Trophoblast cell (in vitro differentiated cells and primary cell): ENCODE data around the gene MEG3.
"Not testable (repeated sequence)": the region's sequence is repeated elsewhere in the genome, so short reads cannot be mapped to it uniquely, and the experiment has no call there.

ENCODE experiments used
- DNase-seq, 2 donors: peaks; one replicate each; pipeline ENCODE4 v3.0.0-alpha.2; 2016
- H2AFZ ChIP-seq: 2 replicates; pipeline ENCODE4 v1.6.1; 2013; ENCODE audit warnings: low read length, moderate library complexity, mild to moderate bottlenecking; ENCODE audit not compliant: insufficient read depth, poor library complexity
- H2AK5ac ChIP-seq: 2 replicates; pipeline ENCODE4 v1.6.1; 2013; ENCODE audit warnings: mild to moderate bottlenecking, low read length
- H2BK120ac ChIP-seq: 2 replicates; pipeline ENCODE4 v1.6.1; 2013; ENCODE audit warnings: low read length, mild to moderate bottlenecking, moderate library complexity; ENCODE audit not compliant: insufficient read depth, poor library complexity
- H2BK12ac ChIP-seq: 2 replicates; pipeline ENCODE4 v1.6.1; 2013; ENCODE audit warnings: mild to moderate bottlenecking, low read length, moderate library complexity
- H2BK5ac ChIP-seq: 2 replicates; pipeline ENCODE4 v1.6.1; 2013; ENCODE audit warnings: low read length, low read depth, moderate library complexity, mild to moderate bottlenecking; ENCODE audit not compliant: poor library complexity
- H3K14ac ChIP-seq: 2 replicates; pipeline ENCODE4 v1.6.1; 2013; ENCODE audit warnings: mild to moderate bottlenecking, low read length
- H3K18ac ChIP-seq: 2 replicates; pipeline ENCODE4 v1.6.1; 2013; ENCODE audit warnings: mild to moderate bottlenecking, low read length
- H3K23ac ChIP-seq: 2 replicates; pipeline ENCODE4 v1.6.1; 2013; ENCODE audit warnings: low read length
- H3K27ac ChIP-seq: 2 replicates; pipeline ENCODE4 v1.5.1; 2013; ENCODE audit warnings: low read depth, mild to moderate bottlenecking, inconsistent platforms, low read length, moderate library complexity
- H3K27me3 ChIP-seq: 2 replicates; pipeline ENCODE4 v1.6.1; 2013; ENCODE audit warnings: inconsistent platforms, mild to moderate bottlenecking, low read length, moderate library complexity; ENCODE audit not compliant: insufficient read depth
- H3K36me3 ChIP-seq, 2 experiments: 1 replicate in 1 of 2; 2 replicates in 1 of 2; pipeline ENCODE4 v1.6.1; 2013; ENCODE audit warnings: low read length in 2 of 2, mild to moderate bottlenecking in 2 of 2, moderate library complexity in 1 of 2; ENCODE audit not compliant: insufficient read depth in 2 of 2, control insufficient read depth in 1 of 2
- H3K4ac ChIP-seq: 2 replicates; pipeline ENCODE4 v1.6.1; 2013; ENCODE audit warnings: low read depth, mild to moderate bottlenecking, low read length, moderate library complexity
- H3K4me1 ChIP-seq, 2 experiments: 1 replicate in 1 of 2; 2 replicates in 1 of 2; pipeline ENCODE4 v1.6.1; 2013; ENCODE audit warnings: low read length in 2 of 2, mild to moderate bottlenecking in 2 of 2, moderate library complexity in 1 of 2; ENCODE audit not compliant: insufficient read depth in 2 of 2, control insufficient read depth in 1 of 2
- H3K4me2 ChIP-seq: 2 replicates; pipeline ENCODE4 v1.6.1; 2013; ENCODE audit warnings: inconsistent platforms, mild to moderate bottlenecking, low read length, moderate library complexity
- H3K4me3 ChIP-seq: 2 replicates; pipeline ENCODE4 v1.5.1; 2013; ENCODE audit warnings: mild to moderate bottlenecking, low read depth, low read length, inconsistent platforms
- H3K79me1 ChIP-seq: one replicate; pipeline ENCODE4 v1.6.1; 2013; ENCODE audit warnings: low read length
- H3K79me2 ChIP-seq: 2 replicates; pipeline ENCODE4 v1.6.1; 2013; ENCODE audit warnings: low read length, mild to moderate bottlenecking; ENCODE audit not compliant: control insufficient read depth, insufficient read depth, poor library complexity
- H3K9ac ChIP-seq: 2 replicates; pipeline ENCODE4 v1.6.1; 2013; ENCODE audit warnings: mild to moderate bottlenecking, low read length
- H3K9me3 ChIP-seq: 2 replicates; pipeline ENCODE4 v1.6.1; 2013; ENCODE audit warnings: low read depth, mild to moderate bottlenecking, control low read depth, inconsistent platforms, low read length; ENCODE audit not compliant: insufficient read depth
- H4K12ac ChIP-seq: 2 replicates; pipeline ENCODE4 v1.6.1; 2013; ENCODE audit warnings: low read depth, mild to moderate bottlenecking, low read length, moderate library complexity
- H4K8ac ChIP-seq: 2 replicates; pipeline ENCODE4 v1.6.1; 2013; ENCODE audit warnings: low read depth, mild to moderate bottlenecking, low read length, moderate library complexity
- H4K91ac ChIP-seq: one replicate; pipeline ENCODE4 v1.6.1; 2013; ENCODE audit warnings: low read depth, mild to moderate bottlenecking, low read length, moderate library complexity
- WGBS: extraction: QIAGEN DNeasy Blood & Tissue Kit; methylation state at CpG from one replicate; pipeline ENCODE4 v1.1.7; 2013; ENCODE audit warnings: missing lambda C conversion rate; ENCODE audit not compliant: insufficient read length, insufficient coverage; ENCODE audit errors: extremely low coverage; 5-methylcytosine and 5-hydroxymethylcytosine counted together

MEG3 gene

GRCh38 chr14:100796946-100797345 is 29.0 kb upstream of the MEG3 start:
- H3K79me2 ChIP-seq: no peaks in the 10 kb centered on the region
- H3K4me3 ChIP-seq: no peak overlapping the region
- no peaks in the 10 kb centered on the region for H3K36me3 ChIP-seq
- no peak overlapping the region for H4K8ac ChIP-seq
- H3K14ac ChIP-seq: no peak overlapping the region
- no peak overlapping the region for H3K27ac ChIP-seq
- no peak overlapping the region for H4K91ac ChIP-seq
- no peaks in the 10 kb centered on the region for H3K27me3 ChIP-seq
- no peak overlapping the region for H2BK12ac ChIP-seq
- no peak for DNase-seq
- H3K79me1 ChIP-seq: no peaks in the 10 kb centered on the region
- H3K18ac ChIP-seq: no peak overlapping the region
- H4K12ac ChIP-seq: no peak overlapping the region
- no CpG with 5 or more reads among the region's 4 CpGs for WGBS
- H3K9me3 ChIP-seq: peaks cover 3% of the 10 kb centered on the region
- no peak overlapping the region for H3K23ac ChIP-seq
- no peak overlapping the region for H2BK120ac ChIP-seq
- H3K4ac ChIP-seq: no peak overlapping the region
- no peak overlapping the region for H2AK5ac ChIP-seq
- H3K9ac ChIP-seq: no peak overlapping the region
- no peak overlapping the region for H2BK5ac ChIP-seq
- H3K4me1 ChIP-seq: no peaks in the 10 kb centered on the region
- no peak overlapping the region for H3K4me2 ChIP-seq
- no peak overlapping the region for H2AFZ ChIP-seq

DNA sequence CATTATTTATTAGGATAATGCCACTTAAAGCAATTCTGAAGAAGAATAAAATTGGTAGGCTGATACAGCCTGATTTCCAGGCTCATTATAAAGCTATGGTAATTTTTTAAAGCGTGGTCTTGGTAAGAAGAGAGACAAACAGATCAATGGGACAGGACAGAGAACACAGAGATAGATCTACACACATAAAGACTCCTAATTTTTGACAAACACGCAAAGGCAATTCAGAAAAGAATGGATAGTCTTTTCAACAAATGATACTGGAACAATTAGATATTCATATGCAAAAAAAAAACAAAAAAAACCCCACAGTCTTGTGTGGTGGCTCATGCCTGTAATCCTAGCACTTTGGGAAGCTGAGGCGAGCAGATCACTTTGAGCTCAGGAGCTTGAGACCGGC is 25.9 kb upstream of the MEG3 start:
- no peak overlapping the region for H3K23ac ChIP-seq
- H2BK120ac ChIP-seq: no peak overlapping the region
- H3K14ac ChIP-seq: no peak overlapping the region
- H3K79me1 ChIP-seq: no peaks in the 10 kb centered on the region
- no peak overlapping the region for H2AFZ ChIP-seq
- no peak for DNase-seq
- no peak overlapping the region for H4K8ac ChIP-seq
- H2AK5ac ChIP-seq: no peak overlapping the region
- H3K4me3 ChIP-seq: no peak overlapping the region
- H3K9me3 ChIP-seq: no peaks in the 10 kb centered on the region
- no peak overlapping the region for H3K18ac ChIP-seq
- H3K4ac ChIP-seq: no peak overlapping the region
- WGBS: no CpG with 5 or more reads among the region's 4 CpGs
- H4K12ac ChIP-seq: no peak overlapping the region
- H3K27me3 ChIP-seq: peaks cover 3% of the 10 kb centered on the region
- H3K79me2 ChIP-seq: no peaks in the 10 kb centered on the region
- H3K36me3 ChIP-seq: no peaks in the 10 kb centered on the region
- H3K4me2 ChIP-seq: no peak overlapping the region
- H2BK12ac ChIP-seq: no peak overlapping the region
- no peak overlapping the region for H3K27ac ChIP-seq
- H3K4me1 ChIP-seq: no peaks in the 10 kb centered on the region
- no peak overlapping the region for H4K91ac ChIP-seq
- H2BK5ac ChIP-seq: no peak overlapping the region
- H3K9ac ChIP-seq: no peak overlapping the region

GRCh38 chr14:100801433-100801832 is 24.5 kb upstream of the MEG3 start:
- H2BK12ac ChIP-seq, H3K27me3 ChIP-seq, H3K18ac ChIP-seq, DNase-seq, H4K8ac ChIP-seq, H3K4me2 ChIP-seq, H3K4me3 ChIP-seq, H3K4me1 ChIP-seq, H2AK5ac ChIP-seq, H3K27ac ChIP-seq, H2BK120ac ChIP-seq, H3K9me3 ChIP-seq, H3K79me1 ChIP-seq, H3K4ac ChIP-seq, H2AFZ ChIP-seq, H3K23ac ChIP-seq, H4K12ac ChIP-seq, H2BK5ac ChIP-seq, H4K91ac ChIP-seq, H3K36me3 ChIP-seq, H3K14ac ChIP-seq, H3K79me2 ChIP-seq, H3K9ac ChIP-seq: not testable (repeated sequence)
- WGBS: no CpG with 5 or more reads among the region's 9 CpGs

GRCh38 chr14:100802179-100802578 is 23.7 kb upstream of the MEG3 start:
- Histone ChIP-seq H2BK12ac (no peak overlapping the region), H3K79me1 (no peaks in the 10 kb centered on the region), H2BK120ac (no peak overlapping the region), H2AK5ac (no peak overlapping the region), H3K27me3 (peaks cover 3% of the 10 kb centered on the region), H4K12ac (no peak overlapping the region), H3K18ac (no peak overlapping the region), H4K8ac (no peak overlapping the region), H2BK5ac (no peak overlapping the region), H3K4me3 (no peak overlapping the region), H3K4me1 (no peaks in the 10 kb centered on the region), H3K27ac (no peak overlapping the region), H3K9ac (no peak overlapping the region), H3K79me2 (no peaks in the 10 kb centered on the region), H3K14ac (no peak overlapping the region), H3K9me3 (no peaks in the 10 kb centered on the region), H3K4me2 (no peak overlapping the region), H4K91ac (no peak overlapping the region), H3K23ac (no peak overlapping the region), H3K36me3 (no peaks in the 10 kb centered on the region), H3K4ac (no peak overlapping the region), H2AFZ (no peak overlapping the region)
- WGBS: no CpG with 5 or more reads among the region's 7 CpGs
- DNase-seq: no peak
